Endothelial cell of umbilical vein (primary cell): ENCODE data around the gene MBD6.

ENCODE experiments used
- CTCF ChIP-seq, 2 donors: IDR thresholded peaks; 1 replicate in 1 of 2; 2 replicates in 1 of 2; pipeline ENCODE4 v1.5.1; 2011; ENCODE audit warnings: low read length in 2 of 2, mild to moderate bottlenecking in 2 of 2, moderate library complexity in 2 of 2, control low read depth in 1 of 2, inconsistent platforms in 1 of 2, low read depth in 1 of 2; ENCODE audit not compliant: insufficient read depth in 1 of 2; ENCODE audit errors: extremely low read depth in 1 of 2
- EZH2 ChIP-seq: IDR thresholded peaks from 2 replicates; pipeline ENCODE4 v1.6.1; 2012; ENCODE audit warnings: borderline replicate concordance, low read depth, mild to moderate bottlenecking, moderate library complexity, low read length, inconsistent platforms; ENCODE audit not compliant: severe bottlenecking
- GATA2 ChIP-seq: IDR thresholded peaks from 2 replicates; pipeline ENCODE4 v1.7.0; 2011; ENCODE audit warnings: low read depth, mild to moderate bottlenecking, moderate library complexity, mixed read lengths, low read length; ENCODE audit not compliant: insufficient read length, insufficient read depth
- JUN ChIP-seq: IDR thresholded peaks from 2 replicates; pipeline ENCODE4 v1.6.1; 2011; ENCODE audit warnings: borderline replicate concordance, low read depth; ENCODE audit not compliant: insufficient read length, insufficient read depth
- MAX ChIP-seq: IDR thresholded peaks from 2 replicates; pipeline ENCODE4 v1.6.1; 2011; ENCODE audit not compliant: insufficient read depth, insufficient read length
- MYC ChIP-seq: IDR thresholded peaks from one replicate; pipeline ENCODE4 v1.6.1; 2011; ENCODE audit warnings: mild to moderate bottlenecking, low read depth, low read length
- POLR2A ChIP-seq: IDR thresholded peaks from 2 replicates; pipeline ENCODE4 v1.6.1; 2012; ENCODE audit warnings: low read depth, mild to moderate bottlenecking, control low read depth, low read length
- POLR2AphosphoS5 ChIP-seq: IDR thresholded peaks from 2 replicates; pipeline ENCODE4 v1.6.1; 2012; ENCODE audit warnings: low read depth, mild to moderate bottlenecking, control low read depth, low read length, moderate library complexity; ENCODE audit not compliant: insufficient read depth

GRCh38 chr12:57536597-57536942, 13.9 kb downstream of the MBD6 start:
- no peak for TF ChIP-seq CTCF (IDR thresholded peaks at IDR 0.05; ENCODE audit: extremely low read depth in 1 of 2, insufficient read depth in 1 of 2, low read depth in 1 of 2, low read length in 2 of 2)
- TF ChIP-seq JUN = no peak
- no peak for TF ChIP-seq POLR2AphosphoS5
- no peak for TF ChIP-seq POLR2A
- no peak for TF ChIP-seq GATA2
- no peak for TF ChIP-seq EZH2
- no peak for TF ChIP-seq MYC
- TF ChIP-seq MAX = no peak
